Peyer's patch (tissue), 4 donors: ENCODE data around the gene ZNF691. TPM values are rescaled to one million over a fixed set of nuclear protein-coding genes. Genes with fewer than 3 reads are reported as not detected.

Experiments used
- DNase-seq, 3 donors: peaks; one replicate each; pipeline ENCODE4 v3.0.0-alpha.2; 2017 to 2019
- H3K27ac ChIP-seq, 4 donors: fragments of 200-600 bp; sonication (generic); one replicate each; pipeline ENCODE4 v1.5.1; 2016 to 2019
- H3K27me3 ChIP-seq, 2 donors: fragments of 200-600 bp; sonication (generic); one replicate each; pipeline ENCODE4 v1.5.1; 2019
- H3K36me3 ChIP-seq, 3 donors: fragments of 200-600 bp; sonication (generic); one replicate each; pipeline ENCODE4 v1.5.1; 2016 to 2019
- H3K4me1 ChIP-seq, 4 donors: fragments of 200-600 bp; sonication (generic); one replicate each; pipeline ENCODE4 v1.5.1; 2016 to 2019
- H3K4me3 ChIP-seq, 4 donors: fragments of 200-600 bp; sonication (generic); 1 replicate in 3 of 4; 2 replicates in 1 of 4; pipeline ENCODE4 v1.5.1; 2016 to 2019; ENCODE audit warnings: mild to moderate bottlenecking in 1 of 4
- H3K9me3 ChIP-seq, 4 donors: fragments of 200-600 bp; sonication (generic); one replicate each; pipeline ENCODE4 v1.5.1; 2016 to 2019; ENCODE audit warnings: mild to moderate bottlenecking in 1 of 4
- CTCF ChIP-seq, 6 experiments: fragments of 450-650 bp in 4 of 6; fragments of 200-600 bp in 2 of 6; sonication (generic) in 1 of 6; IDR thresholded peaks; one replicate each; pipeline ENCODE4 v1.5.1; 2017 to 2019; ENCODE audit warnings: antibody characterized with exemption in 6 of 6, mild to moderate bottlenecking in 3 of 6, moderate library complexity in 1 of 6
- POLR2A ChIP-seq, 2 donors: fragments of 450-650 bp; IDR thresholded peaks; one replicate each; pipeline ENCODE4 v1.5.1; 2017; ENCODE audit warnings: antibody characterized with exemption in 2 of 2, mild to moderate bottlenecking in 2 of 2, moderate library complexity in 2 of 2
- total RNA-seq, 4 donors: library from RNA; depleted of rRNA; stranded (reverse); fragments of >200 nt; gene quantifications; one replicate each; pipeline ENCODE4 v1.1.0, GENCODE V29; 2016

The ZNF691 gene
- 10 to 100 TPM in 3 of 4 donors, 1 to 10 TPM in 1; 3.3 to 19.0 (median 10.8) TPM for total RNA-seq

GRCh38 chr1:42846257-42847110, at the start of gene ZNF691:
ZNF691 (plus strand) TSS chr1:42846613; CDS start chr1:42849659, 3,046 bp downstream.
- peak; percentile 89 to 97 (median 93) for DNase-seq
- H3K9me3 ChIP-seq, result no peaks in the 10 kb centered on the region
- TF ChIP-seq CTCF (IDR thresholded peaks at IDR 0.05), result peak in 4 of 6 experiments; percentile 34 to 53 (median 41)
- peak; percentile 47 to 51 for TF ChIP-seq POLR2A (IDR thresholded peaks at IDR 0.05)
- no peaks in the 10 kb centered on the region for H3K27me3 ChIP-seq
- peaks cover 0 to 10% (median 0%) of the 10 kb centered on the region in 3 donors for H3K36me3 ChIP-seq
- H3K4me3 ChIP-seq, result peak within 1 kb of the TSS; percentile 68 to 86 (median 84)
- H3K27ac ChIP-seq, result peak within 1 kb of the TSS; percentile 76 to 82 (median 80)
- H3K4me1 ChIP-seq, result peaks cover 0 to 17% (median 9%) of the 10 kb centered on the region in 4 donors

GRCh38 chr1:42797414-42797813, 49.0 kb upstream of the ZNF691 start:
- no peak overlapping the region for H3K27ac ChIP-seq

GRCh38 chr1:42797979-42798378, 48.4 kb upstream of the ZNF691 start:
- Histone ChIP-seq H3K4me3 (no peak overlapping the region), H3K4me1 (no peaks in the 10 kb centered on the region), H3K27me3 (no peaks in the 10 kb centered on the region), H3K36me3 (no peaks in the 10 kb centered on the region), H3K9me3 (no peaks in the 10 kb centered on the region), H3K27ac (no peak overlapping the region)
- DNase-seq, result no peak
- TF ChIP-seq POLR2A (IDR thresholded peaks at IDR 0.05) (no peak), CTCF (IDR thresholded peaks at IDR 0.05) (no peak)

More at GRCh38 chr1:42797414-42797813, 49.0 kb upstream of the ZNF691 start:
- Histone ChIP-seq H3K27me3 (no peaks in the 10 kb centered on the region), H3K4me3 (no peak overlapping the region), H3K36me3 (no peaks in the 10 kb centered on the region), H3K4me1 (no peaks in the 10 kb centered on the region), H3K9me3 (no peaks in the 10 kb centered on the region)
- no peak for DNase-seq
- TF ChIP-seq POLR2A (IDR thresholded peaks at IDR 0.05), result no peak
- TF ChIP-seq CTCF (IDR thresholded peaks at IDR 0.05), result no peak

- no peak overlapping the region for H3K4me3 ChIP-seq
- H3K9me3 ChIP-seq, result no peaks in the 10 kb centered on the region
- TF ChIP-seq CTCF (IDR thresholded peaks at IDR 0.05) (no peak), POLR2A (IDR thresholded peaks at IDR 0.05) (no peak)
- H3K27ac ChIP-seq, result no peak overlapping the region
- no peaks in the 10 kb centered on the region for H3K36me3 ChIP-seq
- H3K27me3 ChIP-seq, result no peaks in the 10 kb centered on the region
- DNase-seq, result no peak
- no peaks in the 10 kb centered on the region for H3K4me1 ChIP-seq
These were observed 44.5 kb upstream of the ZNF691 start for GRCh38 chr1:42801832-42802473.

GRCh38 chr1:42806171-42806570, 40.2 kb upstream of the ZNF691 start:
- Histone ChIP-seq H3K36me3 (no peaks in the 10 kb centered on the region), H3K27ac (no peak overlapping the region), H3K4me3 (no peak overlapping the region), H3K4me1 (no peaks in the 10 kb centered on the region), H3K9me3 (no peaks in the 10 kb centered on the region), H3K27me3 (no peaks in the 10 kb centered on the region)
- no peak for DNase-seq
- TF ChIP-seq POLR2A (IDR thresholded peaks at IDR 0.05) (no peak), CTCF (IDR thresholded peaks at IDR 0.05) (no peak)
